Heart left ventricle (tissue), 16 donors: Measurements from ENCODE around the gene CNGB1. TPM values are rescaled to one million over a fixed set of nuclear protein-coding genes. Genes with fewer than 3 reads are reported as not detected.

ENCODE experiments used
- ATAC-seq, 4 donors: fragments of 200-7000 bp; cut with Tn5 transposase; one replicate each; pipeline ENCODE4 v1.9.1; 2020 to 2022; ENCODE audit warnings: moderate library complexity in 4 of 4, mild to moderate bottlenecking in 3 of 4, moderate number of reproducible peaks in 1 of 4
- DNase-seq, 5 donors: peaks; one replicate each; pipeline ENCODE4 v3.0.0-alpha.2; 2020
- H3K27ac ChIP-seq, 12 donors: fragments of 200-600 bp; sonication (generic) in 4 of 12; one replicate each; pipeline versions ENCODE4 v1.5.0 to v1.8.0; 2016 to 2022; ENCODE audit warnings: mild to moderate bottlenecking in 2 of 12
- H3K27me3 ChIP-seq, 9 donors: fragments of 200-600 bp; sonication (generic) in 2 of 9; one replicate each; pipeline versions ENCODE4 v1.5.1 to v1.8.0; 2016 to 2022; ENCODE audit warnings: mild to moderate bottlenecking in 3 of 9
- H3K36me3 ChIP-seq, 9 donors: fragments of 200-600 bp; sonication (generic) in 2 of 9; one replicate each; pipeline versions ENCODE4 v1.5.0 to v1.8.0; 2018 to 2022; ENCODE audit warnings: mild to moderate bottlenecking in 2 of 9
- H3K4me1 ChIP-seq, 12 donors: fragments of 200-600 bp; sonication (generic) in 4 of 12; one replicate each; pipeline versions ENCODE4 v1.5.0 to v1.8.0; 2016 to 2022; ENCODE audit warnings: mild to moderate bottlenecking in 3 of 12
- H3K4me3 ChIP-seq, 12 donors: fragments of 200-600 bp; sonication (generic) in 4 of 12; one replicate each; pipeline versions ENCODE4 v1.5.0 to v1.8.0; 2017 to 2022; ENCODE audit warnings: mild to moderate bottlenecking in 9 of 12, moderate library complexity in 4 of 12
- H3K9me3 ChIP-seq, 12 donors: fragments of 200-600 bp; sonication (generic) in 4 of 12; one replicate each; pipeline versions ENCODE4 v1.5.0 to v1.8.0; 2016 to 2022; ENCODE audit warnings: mild to moderate bottlenecking in 1 of 12
- CTCF ChIP-seq, 12 donors: fragments of 200-600 bp; sonication (generic) in 4 of 12; IDR thresholded peaks; one replicate each; pipeline versions ENCODE4 v1.5.0 to v1.8.0; 2018 to 2022; ENCODE audit warnings: antibody characterized with exemption in 12 of 12, mild to moderate bottlenecking in 5 of 12
- POLR2A ChIP-seq, 2 donors: fragments of 450-650 bp; IDR thresholded peaks; one replicate each; pipeline ENCODE4 v1.6.1; 2017; ENCODE audit warnings: antibody characterized with exemption in 2 of 2, mild to moderate bottlenecking in 2 of 2, moderate library complexity in 2 of 2
- WGBS, 4 donors: extraction: QIAGEN DNeasy Blood & Tissue Kit in 2 of 4; methylation state at CpG; one replicate each; pipeline versions ENCODE4 v1.1.5 to v1.1.7; 2013 to 2018; 5-methylcytosine and 5-hydroxymethylcytosine counted together
- intact Hi-C, 10 donors: fragments of 100-400 bp; cut with DNase I; formaldehyde crosslinking; loops; one replicate each; pipeline versions ENCODE4 v1.11.1 to v1.14.2; 2022
- polyA plus RNA-seq, 2 donors: library from polyadenylated mRNA; stranded (reverse); fragments of 200-250 nt; gene quantifications; one replicate each; pipeline ENCODE4 v1.2.3, GENCODE V29; 2013
- total RNA-seq, 9 donors: library from RNA; depleted of rRNA in 2 of 9; stranded (reverse); fragments of >200 nt in 2 of 9; fragmentation: NEBNext Ultra II Directional in 3 of 9; extraction: Animal tissue kit (Norgen Biotek cat#: 25700) in 3 of 9; gene quantifications; one replicate each; pipeline versions ENCODE4 v1.1.0 to v1.2.4, GENCODE V29; 2016 to 2023
- donor health status: ischemic (EF 13 %, LVEDD 7.1; RV severe dilation, severe dysfunction).
- donor health status: healthy with polysubstance abuse.
- donor health status: DM: no; HTN: yes; CAD: no.
- donor health status: DM: no; HTN: no; CAD: no.
- donor health status: ischemic (EF 25% LVEDD 6.9; RV normal size, moderate dysfunction).
- donor health status: ischemic (EF 25% LVEDD 5.7; RV mildly dilated, moderate dysfunction).
- donor health status: healthy.
- donor health status: DM: yes; HTN: yes; CAD: no.
- donor health status: ischemic (EF 35%, LVEDD 5.7; RV mildly dilated, moderate dysfunction).
- donor health status: nonischemic (EF 11% LVEDD 7.7; RV severe dilation, severe dysfunction).
- donor health status: DM: yes; HTN: yes; CAD: no.
- donor health status: PGD.
- donor health status: ischemic (EF 29% LVEDD 5.4; RV normal size, mild dysfunction).
- donor health status: nonischemic (EF 23%, LVEDD 6.1; RV moderate dilation, normal function).

Gene CNGB1
- total and polyA plus RNA-seq, 11 donors: not detected

GRCh38 chr16:57925310-57925709 is 45.6 kb downstream of the CNGB1 start:
- ATAC-seq: no peak
- intact Hi-C loops: no loop called here
- no peaks in the 10 kb centered on the region for H3K27me3 ChIP-seq
- no peak for DNase-seq
- no peak overlapping the region for H3K27ac ChIP-seq
- no peak overlapping the region for H3K4me3 ChIP-seq
- H3K9me3 ChIP-seq: no peaks in the 10 kb centered on the region
- WGBS, 4 donors: 52 to 69% (median 67%) methylated on average over 3 of the region's 3 CpGs
- no peaks in the 10 kb centered on the region for H3K36me3 ChIP-seq
- H3K4me1 ChIP-seq: no peaks in the 10 kb centered on the region
- TF ChIP-seq POLR2A (IDR thresholded peaks at IDR 0.05) (no peak), CTCF (IDR thresholded peaks at IDR 0.05) (no peak)

GRCh38 chr16:57924514-57924913 is 46.4 kb downstream of the CNGB1 start:
- H3K36me3 ChIP-seq: no peaks in the 10 kb centered on the region
- H3K4me1 ChIP-seq: no peaks in the 10 kb centered on the region
- no peak overlapping the region for H3K4me3 ChIP-seq
- no peaks in the 10 kb centered on the region for H3K27me3 ChIP-seq
- 78 to 92% (median 82%) methylated on average over 6 of the region's 6 CpGs for WGBS, 4 donors
- ATAC-seq: no peak
- TF ChIP-seq POLR2A (IDR thresholded peaks at IDR 0.05): no peak
- no peak for TF ChIP-seq CTCF (IDR thresholded peaks at IDR 0.05)
- H3K9me3 ChIP-seq: peaks cover 0 to 2% (median 0%) of the 10 kb centered on the region in 12 donors
- intact Hi-C loops: no loop called here
- DNase-seq: no peak
- no peak overlapping the region for H3K27ac ChIP-seq

DNA sequence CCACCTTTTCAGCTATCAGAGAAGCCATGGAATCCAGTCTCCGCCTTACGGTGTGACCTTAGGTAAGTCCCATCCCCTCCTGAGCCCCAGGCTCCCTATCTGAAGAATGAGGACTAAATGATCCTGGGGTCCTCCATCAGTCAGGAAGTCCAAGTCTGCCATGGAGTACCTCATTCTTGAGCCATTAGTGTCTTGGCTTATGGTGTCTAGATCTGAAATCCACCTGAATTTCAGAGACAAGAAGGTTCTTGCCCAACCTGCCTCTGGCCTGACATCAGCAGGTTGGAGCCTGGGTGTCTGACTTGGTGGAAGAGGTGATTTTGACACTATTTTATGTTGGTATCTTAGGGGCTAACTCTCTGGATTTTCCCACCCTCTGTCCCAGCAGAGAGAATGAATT is 47.1 kb downstream of the CNGB1 start:
- 93 to 96% (median 96%) methylated on average over 2 of the region's 2 CpGs for WGBS, 4 donors
- intact Hi-C loops: no loop called here
- H3K9me3 ChIP-seq: peaks cover 0 to 4% (median 0%) of the 10 kb centered on the region in 12 donors
- no peak overlapping the region for H3K27ac ChIP-seq
- ATAC-seq: no peak
- no peaks in the 10 kb centered on the region for H3K36me3 ChIP-seq
- no peaks in the 10 kb centered on the region for H3K27me3 ChIP-seq
- no peaks in the 10 kb centered on the region for H3K4me1 ChIP-seq
- TF ChIP-seq POLR2A (IDR thresholded peaks at IDR 0.05) (no peak), CTCF (IDR thresholded peaks at IDR 0.05) (no peak)
- DNase-seq: no peak
- no peak overlapping the region for H3K4me3 ChIP-seq

- Histone ChIP-seq H3K27ac (no peak overlapping the region), H3K27me3 (no peaks in the 10 kb centered on the region), H3K36me3 (no peaks in the 10 kb centered on the region), H3K9me3 (peaks cover 0 to 4% (median 0%) of the 10 kb centered on the region in 12 donors), H3K4me1 (no peaks in the 10 kb centered on the region), H3K4me3 (no peak overlapping the region)
- no peak for DNase-seq
- TF ChIP-seq POLR2A (IDR thresholded peaks at IDR 0.05) (no peak), CTCF (IDR thresholded peaks at IDR 0.05) (no peak)
- ATAC-seq: no peak
- WGBS, 4 donors: 73 to 85% (median 80%) methylated on average over 2 of the region's 2 CpGs
- intact Hi-C loops: no loop called here
These were observed 47.5 kb downstream of the CNGB1 start for GRCh38 chr16:57923418-57923817.
